ENCODE data around the gene CSMD2. TPM values are rescaled to one million over a fixed set of nuclear protein-coding genes. Genes with fewer than 3 reads are reported as not detected.

Gene CSMD2
- total and polyA plus RNA-seq, 2 of the 4 experiments (the other 2 are of a cell fraction), result under 0.01 to 0.36 TPM

GRCh38 chr1:33805988-33806387 lies 359.0 kb downstream of the CSMD2 start:
- no peaks in the 10 kb centered on the region for H3K79me1 ChIP-seq (ENCODE audit: low read depth in 1 of 2, low read length in 2 of 2)
- TF ChIP-seq RAD21 (IDR thresholded peaks at IDR 0.05; ENCODE audit: low read length), result no peak
- no peak for TF ChIP-seq MAFK (IDR thresholded peaks at IDR 0.05; ENCODE audit: low read depth, low read length)
- no peak for TF ChIP-seq POLR2A (IDR thresholded peaks at IDR 0.05; ENCODE audit: low read depth, low read length)
- no peak for TF ChIP-seq NFE2L2 (IDR thresholded peaks at IDR 0.05; ENCODE audit: low read depth, low read length)
- no peak for TF ChIP-seq FOS (IDR thresholded peaks at IDR 0.05; ENCODE audit: low read depth, low read length)
- TF ChIP-seq, protein P1, sequence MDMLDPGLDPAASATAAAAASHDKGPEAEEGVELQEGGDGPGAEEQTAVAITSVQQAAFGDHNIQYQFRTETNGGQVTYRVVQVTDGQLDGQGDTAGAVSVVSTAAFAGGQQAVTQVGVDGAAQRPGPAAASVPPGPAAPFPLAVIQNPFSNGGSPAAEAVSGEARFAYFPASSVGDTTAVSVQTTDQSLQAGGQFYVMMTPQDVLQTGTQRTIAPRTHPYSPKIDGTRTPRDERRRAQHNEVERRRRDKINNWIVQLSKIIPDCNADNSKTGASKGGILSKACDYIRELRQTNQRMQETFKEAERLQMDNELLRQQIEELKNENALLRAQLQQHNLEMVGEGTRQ (IDR thresholded peaks at IDR 0.05; ENCODE audit: low read depth, low read length), result no peak
- no peak for TF ChIP-seq MAZ (IDR thresholded peaks at IDR 0.05; ENCODE audit: borderline replicate concordance, low read depth, low read length)
- no peak for TF ChIP-seq RFX5 (IDR thresholded peaks at IDR 0.05; ENCODE audit: low read depth, low read length)
- no peak for TF ChIP-seq CEBPB (IDR thresholded peaks at IDR 0.05; ENCODE audit: low read depth, low read length)
- no peak for TF ChIP-seq BHLHE40 (IDR thresholded peaks at IDR 0.05; ENCODE audit: low read depth, low read length)
- TF ChIP-seq MXI1 (IDR thresholded peaks at IDR 0.05; ENCODE audit: borderline replicate concordance, low read depth, low read length), result no peak
- TF ChIP-seq RCOR1 (IDR thresholded peaks at IDR 0.05; ENCODE audit: insufficient replicate concordance, low read length), result no peak
- TF ChIP-seq CHD1 (IDR thresholded peaks at IDR 0.05; ENCODE audit: low read depth, low read length), result no peak
- no peaks in the 10 kb centered on the region for H4K20me1 ChIP-seq (ENCODE audit: insufficient read depth, low read length)
- dilution Hi-C loops (cut with HindIII; ENCODE audit: low sequenced_read_pairs, unreplicated experiment), result no loop called here
- no peak overlapping the region for H3K56ac ChIP-seq (ENCODE audit: extremely low read depth, insufficient read depth, low read length)
- H2AK9ac ChIP-seq (replicated peaks; ENCODE audit: low read depth, low read length, poor library complexity), result no peak overlapping the region
- no peak overlapping the region for H3K27ac ChIP-seq (ENCODE audit: insufficient read depth, low read length)
- H3K4me1 ChIP-seq (ENCODE audit: control insufficient read depth, insufficient read depth, low read length), result no peaks in the 10 kb centered on the region
- ChIA-PET CTCF (no interaction called here), POLR2A (ENCODE audit: unreplicated experiment) (no interaction called here)
- intact Hi-C loops (cut with micrococcal nuclease), result no loop called here
- in situ Hi-C loops (cut with MboI; ENCODE audit: low sequenced_read_pairs), result no loop called here
- H3K27me3 ChIP-seq (ENCODE audit: control insufficient read depth, insufficient read depth, low read length), result no peaks in the 10 kb centered on the region
- H3K4ac ChIP-seq (ENCODE audit: low read depth, low read length), result no peak overlapping the region
- H4K8ac ChIP-seq (ENCODE audit: low read depth in 2 of 2, low read length in 2 of 2), result no peak overlapping the region
- no peak overlapping the region for H3K4me3 ChIP-seq (ENCODE audit: insufficient read depth, low read depth, low read length)
- no peak for DNase-seq
- H3K9me1 ChIP-seq (ENCODE audit: insufficient read depth, low read length), result no peaks in the 10 kb centered on the region
- no peak overlapping the region for H4K91ac ChIP-seq (ENCODE audit: insufficient read depth, low read depth, low read length)
- no peak overlapping the region for H3K4me2 ChIP-seq (ENCODE audit: low read depth, low read length)
- H2BK5ac ChIP-seq (ENCODE audit: low read depth, low read length, poor library complexity, severe bottlenecking), result no peak overlapping the region
- no peak overlapping the region for H2AK5ac ChIP-seq (ENCODE audit: low read depth, low read length)
- H3K9me3 ChIP-seq (ENCODE audit: control insufficient read depth, insufficient read depth, low read length), result peaks cover 8% of the 10 kb centered on the region; the same call in 1 of the 2 replicates
- no CpG with 5 or more reads among the region's 3 CpGs for whole genome bisulfite sequencing, 2 experiments (ENCODE audit: extremely low coverage in 2 of 2, insufficient read length in 1 of 2)
- no TSS peak for BruUV-seq (replicated peaks)
- no peak overlapping the region for H2BK20ac ChIP-seq (ENCODE audit: low read depth, low read length)
- H2AFZ ChIP-seq (replicated peaks; ENCODE audit: low read length, poor library complexity), result no peak overlapping the region
- no peak overlapping the region for H2BK15ac ChIP-seq (ENCODE audit: low read depth, low read length)
- H3K23ac ChIP-seq (ENCODE audit: low read depth, low read length), result no peak overlapping the region
- H4K5ac ChIP-seq (ENCODE audit: low read depth, low read length), result no peak overlapping the region
- H3K36me3 ChIP-seq (ENCODE audit: control insufficient read depth, insufficient read depth, low read length), result no peaks in the 10 kb centered on the region
- no peak overlapping the region for H3K14ac ChIP-seq (replicated peaks; ENCODE audit: low read depth, low read length)
- ATAC-seq (ENCODE audit: low read depth), result no peak
- no peak overlapping the region for H3K18ac ChIP-seq (ENCODE audit: low read depth, low read length)
- no peak overlapping the region for H3K9ac ChIP-seq (ENCODE audit: low read depth, low read length)
- H2BK120ac ChIP-seq (ENCODE audit: low read depth, low read length), result no peak overlapping the region
